Transverse colon (tissue), 3 donors: ENCODE data around the gene TSTD1.
"Not testable (repeated sequence)": the region's sequence is repeated elsewhere in the genome, so short reads cannot be mapped to it uniquely, and the experiment has no call there.

ENCODE experiments used
- EP300 ChIP-seq: sonication (generic); formaldehyde crosslinking; IDR thresholded peaks from one replicate; pipeline ENCODE4 v1.6.1; 2017; ENCODE audit warnings: antibody characterized with exemption, low read depth
- TF ChIP-seq, protein P1 (sequence below), 5 experiments: fragments of 200-600 bp in 3 of 5; fragments of 450-650 bp in 2 of 5; sonication (generic) in 3 of 5; IDR thresholded peaks; 1 replicate in 2 of 5; 2 replicates in 3 of 5; pipeline ENCODE4 v1.5.1; 2016 to 2017; ENCODE audit warnings: antibody characterized with exemption in 5 of 5, inconsistent platforms in 3 of 5, mild to moderate bottlenecking in 2 of 5, moderate library complexity in 1 of 5

DNA sequence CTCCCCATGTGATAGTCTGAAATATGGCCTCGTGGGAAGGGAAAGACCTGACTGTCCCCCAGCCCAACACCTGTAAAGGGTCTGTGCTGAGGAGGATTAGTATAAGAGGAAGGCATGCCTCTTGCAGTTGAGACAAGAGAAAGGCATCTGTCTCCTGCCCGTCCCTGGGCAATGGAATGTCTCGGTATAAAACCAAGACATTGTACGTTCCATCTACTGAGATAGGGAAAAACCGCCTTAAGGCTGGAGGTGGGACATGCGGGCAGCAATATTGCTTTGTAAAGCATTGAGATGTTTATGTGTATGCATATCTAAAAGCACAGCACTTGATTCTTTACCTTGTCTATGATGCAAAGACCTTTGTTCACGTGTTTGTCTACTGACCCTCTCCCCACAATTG lies 21.6 kb downstream of the TSTD1 start:
- TF ChIP-seq, protein P1, sequence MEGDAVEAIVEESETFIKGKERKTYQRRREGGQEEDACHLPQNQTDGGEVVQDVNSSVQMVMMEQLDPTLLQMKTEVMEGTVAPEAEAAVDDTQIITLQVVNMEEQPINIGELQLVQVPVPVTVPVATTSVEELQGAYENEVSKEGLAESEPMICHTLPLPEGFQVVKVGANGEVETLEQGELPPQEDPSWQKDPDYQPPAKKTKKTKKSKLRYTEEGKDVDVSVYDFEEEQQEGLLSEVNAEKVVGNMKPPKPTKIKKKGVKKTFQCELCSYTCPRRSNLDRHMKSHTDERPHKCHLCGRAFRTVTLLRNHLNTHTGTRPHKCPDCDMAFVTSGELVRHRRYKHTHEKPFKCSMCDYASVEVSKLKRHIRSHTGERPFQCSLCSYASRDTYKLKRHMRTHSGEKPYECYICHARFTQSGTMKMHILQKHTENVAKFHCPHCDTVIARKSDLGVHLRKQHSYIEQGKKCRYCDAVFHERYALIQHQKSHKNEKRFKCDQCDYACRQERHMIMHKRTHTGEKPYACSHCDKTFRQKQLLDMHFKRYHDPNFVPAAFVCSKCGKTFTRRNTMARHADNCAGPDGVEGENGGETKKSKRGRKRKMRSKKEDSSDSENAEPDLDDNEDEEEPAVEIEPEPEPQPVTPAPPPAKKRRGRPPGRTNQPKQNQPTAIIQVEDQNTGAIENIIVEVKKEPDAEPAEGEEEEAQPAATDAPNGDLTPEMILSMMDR (IDR thresholded peaks at IDR 0.05): not testable (repeated sequence)
- TF ChIP-seq EP300: not testable (repeated sequence)
